OCI-M2 (cell line): ENCODE data around the gene SLC16A4.

Experiments used
- DNase-seq: peaks from one replicate; lab custom pipeline; 2025; ENCODE audit not compliant: unreplicated experiment; lab: John Stamatoyannopoulos, UW

SLC16A4 gene

DNA sequence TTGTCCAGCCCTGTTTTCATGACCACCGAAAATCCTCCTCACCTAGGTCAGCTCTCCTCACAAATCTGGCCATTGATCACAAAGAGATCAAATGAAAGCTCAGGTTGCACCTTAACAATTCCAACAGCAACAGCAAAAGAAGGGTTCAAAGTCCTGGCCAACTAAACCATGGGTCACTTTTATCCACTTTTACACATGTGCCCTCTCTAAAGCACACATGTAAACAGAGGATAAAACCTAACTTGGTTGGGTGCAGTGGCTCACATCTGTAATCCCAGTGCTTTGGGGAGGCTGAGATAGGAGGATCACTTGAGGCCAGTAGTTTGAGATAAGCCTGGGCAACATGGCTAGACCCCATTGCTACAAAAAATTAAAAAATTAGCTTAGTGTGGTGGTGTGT lies 55.6 kb downstream of the SLC16A4 start:
- DNase-seq: no peak

DNA sequence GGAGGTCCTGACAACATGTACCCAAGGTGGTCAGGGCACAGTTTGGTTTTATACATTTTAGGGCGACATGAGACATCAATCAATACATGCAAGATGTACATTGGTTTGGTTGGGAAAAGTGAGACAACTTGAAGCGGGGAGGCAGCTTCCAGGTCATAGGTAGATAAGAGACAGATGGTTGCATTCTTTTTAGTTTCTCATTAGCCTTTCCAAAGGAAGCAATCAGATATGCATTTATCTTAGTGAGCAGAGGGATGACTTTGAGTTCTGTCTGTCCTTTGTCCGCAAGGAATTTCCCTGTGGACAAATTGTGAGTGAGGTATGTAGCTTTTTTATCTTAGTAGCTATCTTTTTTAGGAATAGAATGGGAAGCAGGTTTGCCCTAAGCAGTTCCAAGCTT lies 62.1 kb downstream of the SLC16A4 start:
- no peak for DNase-seq

DNA sequence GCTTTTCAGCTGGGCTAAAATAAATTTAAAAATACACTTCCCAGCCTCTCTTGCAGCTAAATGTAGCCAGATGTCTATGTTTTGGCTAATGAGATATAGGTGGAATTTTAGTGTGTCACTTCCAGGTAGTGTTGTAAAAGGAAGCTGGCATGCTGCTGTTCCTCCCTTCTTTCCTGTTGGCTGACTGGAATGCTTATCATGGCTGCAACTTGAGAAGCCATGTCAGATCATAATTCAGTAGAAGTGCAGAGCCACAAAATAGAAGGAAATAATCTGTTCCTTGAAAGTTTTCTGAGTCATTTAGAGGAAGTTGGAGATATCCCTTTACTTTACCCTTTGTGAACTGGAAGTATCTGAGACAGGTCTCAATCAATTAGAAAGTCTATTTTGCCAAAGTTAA lies 62.6 kb downstream of the SLC16A4 start:
- no peak for DNase-seq

DNA sequence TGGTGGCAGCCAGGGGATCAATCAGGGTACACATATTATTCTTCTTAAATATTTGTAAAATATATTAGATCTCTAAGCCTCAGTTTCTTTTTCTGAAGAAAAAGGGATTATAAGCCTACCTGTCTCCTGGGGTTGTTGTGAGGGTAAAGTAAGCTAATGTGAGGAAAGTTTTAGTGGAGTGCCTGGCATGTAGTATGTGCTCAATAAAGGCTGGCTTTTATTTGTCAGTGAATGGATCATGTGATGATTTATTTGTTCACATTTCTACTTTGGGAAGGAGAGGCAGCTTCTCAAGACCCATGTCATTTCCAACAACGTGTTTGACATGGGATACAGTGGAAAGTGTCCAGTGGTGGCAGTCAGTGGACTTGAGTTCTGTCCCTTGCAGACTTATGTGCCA lies 64.0 kb downstream of the SLC16A4 start:
- no peak for DNase-seq

DNA sequence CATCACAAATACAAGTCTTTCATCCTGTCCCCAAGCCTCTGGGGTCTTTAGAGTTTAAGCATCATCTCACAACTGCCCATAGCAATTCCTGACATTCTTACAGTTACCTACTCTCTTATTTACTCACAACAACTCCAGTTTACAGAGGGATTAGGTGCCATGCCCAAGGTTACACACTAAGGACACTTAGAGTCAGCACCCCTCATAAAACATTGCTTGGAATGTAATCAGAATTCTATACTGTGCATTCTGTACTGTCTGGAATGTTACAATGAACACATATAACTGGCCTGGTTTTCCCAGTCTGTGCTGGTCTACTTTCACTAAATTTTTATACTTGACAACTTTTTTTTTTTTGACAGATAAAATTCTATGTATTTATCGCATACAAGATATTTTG lies 66.2 kb downstream of the SLC16A4 start:
- DNase-seq: no peak

DNA sequence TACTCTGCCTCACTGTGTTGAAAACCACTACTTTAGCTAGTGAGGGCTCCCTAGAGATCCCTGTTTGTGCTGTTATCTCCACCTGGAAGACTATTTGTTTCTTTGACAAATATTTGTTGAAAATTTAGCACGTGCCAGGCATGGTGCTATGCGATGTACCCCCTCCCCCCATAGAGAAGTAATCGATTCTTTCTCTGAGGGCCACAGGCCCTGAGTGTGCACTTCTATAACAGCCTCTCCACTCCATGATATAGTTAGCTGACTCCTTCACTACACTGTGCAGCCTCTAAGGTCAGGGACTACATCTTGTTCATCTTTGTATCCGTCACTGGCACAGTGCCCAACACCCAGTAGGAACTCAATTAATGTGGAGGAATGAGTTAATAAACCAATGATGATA lies 69.0 kb downstream of the SLC16A4 start:
- DNase-seq: no peak

DNA sequence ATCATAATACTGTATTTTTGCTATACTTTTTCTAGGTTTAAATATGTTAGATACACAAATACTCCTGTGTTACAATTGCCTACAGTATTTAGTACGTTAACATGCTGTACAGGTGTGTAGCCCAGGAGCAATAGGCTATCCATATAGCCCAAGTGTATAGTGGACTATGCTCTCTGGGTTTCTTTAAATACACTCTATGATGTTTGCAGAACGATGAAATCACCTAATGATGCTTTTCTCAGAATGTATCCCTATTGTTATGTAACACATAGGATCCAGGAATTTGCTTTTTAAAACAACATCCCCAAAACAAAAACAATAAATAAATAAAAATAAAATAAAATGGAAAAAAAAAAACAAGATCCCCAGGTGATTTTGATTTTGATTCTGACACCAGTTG lies 69.8 kb downstream of the SLC16A4 start:
- DNase-seq: no peak

DNA sequence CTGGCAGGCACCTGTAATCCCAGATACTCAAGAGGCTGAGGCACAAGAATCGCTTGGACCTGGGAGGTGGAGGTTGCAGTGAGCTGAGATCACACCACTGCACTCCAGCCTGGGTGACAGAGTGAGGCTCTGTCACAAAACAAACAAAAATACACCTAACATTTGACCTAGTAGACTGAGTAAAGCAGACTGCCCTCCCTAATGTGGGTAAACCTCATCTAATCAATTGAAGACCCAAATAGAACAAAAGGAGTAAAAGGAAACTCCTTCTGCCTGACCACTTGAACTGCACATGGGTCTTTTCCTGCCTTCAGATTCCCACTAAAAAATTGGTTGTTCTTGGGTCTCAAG lies 70.7 kb downstream of the SLC16A4 start:
- DNase-seq: no peak

DNA sequence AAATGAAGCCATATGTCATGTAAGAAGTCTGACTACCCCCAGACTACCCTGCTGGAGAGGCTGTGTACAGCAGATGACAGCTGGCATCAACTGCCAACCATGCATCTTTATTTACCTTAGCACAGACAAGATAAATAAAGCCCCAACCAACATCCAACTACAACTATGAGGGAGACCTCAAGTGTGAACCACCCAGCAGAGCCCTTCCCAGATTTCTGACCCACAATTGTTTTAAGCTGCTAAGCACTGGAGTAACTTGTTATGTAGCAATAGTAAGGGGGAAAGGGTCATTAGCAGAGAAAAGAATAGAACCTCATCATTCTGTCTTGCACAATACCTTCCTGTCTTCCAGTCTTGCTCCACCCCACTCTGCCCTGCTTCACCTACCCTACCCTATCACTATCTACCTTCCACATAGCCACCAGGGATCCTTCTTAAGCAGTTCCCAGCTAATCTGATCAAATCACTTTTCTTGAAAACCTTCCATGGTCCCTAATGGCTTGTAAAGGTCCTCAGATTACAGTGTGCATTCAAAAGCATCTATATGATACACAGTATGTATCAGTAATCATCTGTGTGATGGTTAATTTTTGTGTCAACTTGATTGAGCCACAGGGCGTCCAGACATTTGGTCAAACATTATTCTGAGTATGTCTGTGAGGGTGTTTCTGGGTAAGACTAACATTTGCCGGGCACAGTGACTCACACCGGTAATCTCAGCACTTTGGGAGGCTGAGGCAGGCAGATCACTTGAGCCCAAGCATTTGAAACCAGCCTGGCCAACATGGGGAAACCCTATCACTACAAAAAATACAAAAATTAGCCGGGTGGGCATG lies 71.3 kb downstream of the SLC16A4 start:
- no peak for DNase-seq

DNA sequence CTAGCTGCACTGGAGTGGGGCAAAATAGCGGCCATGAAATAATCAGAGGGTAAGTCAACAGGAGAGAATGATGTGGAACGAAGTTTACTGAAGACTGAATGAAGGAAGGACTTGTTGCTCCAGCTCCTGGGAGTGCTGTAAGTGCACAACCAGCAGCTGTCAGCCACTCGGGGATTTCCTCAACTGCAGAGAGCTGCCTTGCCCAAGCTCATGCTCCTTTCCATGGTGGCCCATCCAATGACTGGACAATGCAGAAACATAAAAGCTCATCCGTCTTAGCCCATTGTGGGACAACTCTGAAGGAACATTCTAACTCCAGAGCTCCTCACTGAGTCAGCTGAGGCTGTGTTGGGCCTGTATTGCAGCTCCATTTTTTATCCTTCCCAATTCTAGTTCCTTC lies 72.8 kb downstream of the SLC16A4 start:
- DNase-seq: no peak

DNA sequence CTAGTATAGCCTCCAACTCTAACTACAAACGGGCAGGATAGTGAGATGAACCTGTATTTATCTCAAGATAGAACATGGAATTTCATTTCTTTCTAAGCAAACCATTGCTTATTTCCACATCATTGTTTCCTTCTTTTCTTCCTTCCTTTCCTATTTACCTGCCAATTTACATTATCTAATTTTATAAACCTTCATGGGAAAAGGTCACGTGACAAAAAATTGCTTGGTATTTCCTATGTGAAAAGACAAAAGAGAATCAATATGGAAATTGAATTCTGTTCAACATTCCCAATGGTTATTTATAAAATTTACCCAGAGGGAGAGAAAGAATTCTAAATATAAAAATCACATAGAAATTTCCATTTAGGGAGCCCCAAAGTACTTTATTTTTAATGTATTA lies 74.1 kb downstream of the SLC16A4 start:
- no peak for DNase-seq
